NCI-H1105 treated with DMSO at 0.1 percent for 48 hours (cell line): ENCODE data around the gene WHRN.

ENCODE experiments used
- DNase-seq: peaks from one replicate; lab custom pipeline; 2025; lab: John Stamatoyannopoulos, UW

Gene WHRN

DNA sequence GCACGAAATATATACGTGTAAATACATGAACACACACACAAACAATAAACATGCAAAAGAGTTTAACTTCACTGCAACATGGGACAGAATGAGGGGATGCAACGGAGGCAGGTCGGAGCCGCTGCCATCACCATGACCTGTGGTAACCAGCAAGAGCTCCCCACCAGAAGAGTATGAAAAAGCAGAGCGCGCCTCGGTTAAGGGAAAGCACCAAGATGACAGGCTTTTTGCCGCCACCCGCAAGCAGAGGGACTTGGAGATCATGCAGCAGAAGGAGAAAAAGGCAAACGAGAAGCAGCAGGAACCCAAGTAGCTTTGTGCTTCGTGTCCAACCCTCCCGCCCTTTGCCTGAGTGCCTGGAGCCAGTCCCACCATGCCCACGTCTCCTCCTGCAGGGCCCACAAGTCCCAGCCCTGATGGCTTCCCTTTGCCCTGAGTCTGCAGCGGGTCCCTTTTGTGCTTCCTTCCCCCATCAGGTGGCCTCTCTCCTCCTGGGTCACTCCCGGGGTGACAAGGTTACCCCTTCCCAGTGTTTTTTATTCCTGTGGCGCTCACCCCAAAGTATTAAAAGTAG, 13.8 kb downstream of the WHRN start:
- DNase-seq = no peak

DNA sequence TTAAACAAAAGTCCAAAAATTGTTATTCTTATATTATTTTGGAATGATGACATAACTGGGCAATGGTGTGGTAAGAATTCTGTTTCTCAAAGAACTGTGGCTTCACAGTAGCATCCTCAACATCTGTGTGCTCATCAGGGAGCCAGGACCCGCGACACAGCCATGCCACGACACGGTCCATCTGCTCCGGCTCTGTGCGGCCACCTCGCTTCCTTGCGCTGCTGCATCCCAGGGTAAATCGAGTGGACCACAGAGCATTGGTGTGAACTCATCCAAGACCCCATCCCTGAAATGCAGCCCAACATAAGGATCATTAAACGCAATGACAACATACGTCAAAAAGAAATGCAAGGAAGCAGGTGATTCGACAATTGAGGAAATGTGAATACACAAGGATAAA, 15.3 kb downstream of the WHRN start:
- no peak for DNase-seq

GRCh38 chr9:114488398-114489129, 16.7 kb downstream of the WHRN start:
- DNase-seq = no peak

- peak; percentile 43 for DNase-seq
These were observed 17.5 kb downstream of the WHRN start for GRCh38 chr9:114487607-114488300.

- DNase-seq = no peak
These were observed 18.9 kb downstream of the WHRN start for GRCh38 chr9:114486205-114486963.

- no peak for DNase-seq
These were observed 20.3 kb downstream of the WHRN start for GRCh38 chr9:114484854-114485443.

DNA sequence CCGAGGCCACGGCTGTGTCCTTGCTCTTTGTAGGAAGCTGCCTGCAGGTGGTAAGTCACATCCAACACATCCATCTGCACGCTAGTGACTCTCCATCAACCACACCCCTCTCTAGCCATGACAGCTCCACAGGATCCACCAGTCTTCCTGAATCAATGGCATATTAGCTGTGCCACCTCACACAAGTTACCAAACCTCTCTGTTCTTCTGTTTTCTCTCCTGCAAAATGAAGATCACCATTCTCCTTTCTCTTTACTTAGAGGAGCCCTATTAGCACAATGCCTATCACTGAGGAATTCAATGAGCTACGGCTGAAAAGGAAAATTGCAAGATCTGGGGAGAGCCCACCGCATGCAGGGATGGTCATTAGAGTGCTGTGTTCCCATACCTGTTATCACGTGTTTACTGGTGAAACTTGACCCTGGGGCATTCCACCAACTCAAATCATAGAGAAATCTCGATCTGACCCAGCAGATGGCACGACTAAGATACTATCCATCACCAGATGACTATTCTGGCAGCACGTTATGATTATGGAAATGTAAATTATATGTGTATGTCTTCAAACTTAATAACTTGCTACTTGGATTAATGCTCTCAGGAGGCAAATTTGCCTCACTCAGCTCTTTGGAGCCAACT, 20.9 kb downstream of the WHRN start:
- no peak for DNase-seq

DNA sequence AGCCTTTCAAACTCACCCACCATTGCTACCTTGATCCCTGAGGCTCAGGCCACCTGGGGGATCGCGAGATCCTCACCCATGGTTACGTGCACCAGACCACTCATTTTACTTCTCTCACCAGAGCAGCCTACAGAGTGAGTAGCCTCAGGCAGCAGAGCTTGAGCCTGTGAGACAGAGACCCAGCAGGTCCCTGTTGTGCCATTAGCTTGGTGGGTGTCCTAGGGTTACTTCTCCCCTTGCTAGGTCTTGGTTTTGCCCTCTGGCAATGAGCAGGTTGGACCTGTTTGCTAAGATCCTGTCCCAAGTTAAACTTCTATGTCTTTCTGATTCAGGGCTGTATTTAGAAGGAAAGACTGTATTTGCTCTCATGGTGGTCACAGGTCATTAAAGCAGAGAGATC, 21.8 kb downstream of the WHRN start:
- DNase-seq = no peak

DNA sequence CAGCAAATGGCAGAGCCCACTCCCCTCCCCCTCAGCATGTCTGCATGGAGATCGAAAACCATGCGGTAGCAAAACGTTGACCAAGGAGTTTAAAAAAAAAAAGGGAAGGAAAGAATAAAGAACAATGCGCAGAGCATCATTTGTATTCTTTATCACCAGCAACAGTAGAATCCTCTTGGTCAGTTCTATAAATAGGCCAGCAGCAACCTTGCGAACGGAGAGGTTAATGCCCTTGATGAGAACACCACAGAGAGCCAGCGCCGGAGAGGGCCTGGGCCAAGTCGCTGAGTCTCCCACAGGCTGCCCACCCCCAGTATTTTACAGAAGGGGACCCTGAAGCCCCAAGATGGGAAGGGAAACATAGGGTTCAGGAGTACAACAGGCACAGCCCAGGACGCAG, 22.7 kb downstream of the WHRN start:
- no peak for DNase-seq

DNA sequence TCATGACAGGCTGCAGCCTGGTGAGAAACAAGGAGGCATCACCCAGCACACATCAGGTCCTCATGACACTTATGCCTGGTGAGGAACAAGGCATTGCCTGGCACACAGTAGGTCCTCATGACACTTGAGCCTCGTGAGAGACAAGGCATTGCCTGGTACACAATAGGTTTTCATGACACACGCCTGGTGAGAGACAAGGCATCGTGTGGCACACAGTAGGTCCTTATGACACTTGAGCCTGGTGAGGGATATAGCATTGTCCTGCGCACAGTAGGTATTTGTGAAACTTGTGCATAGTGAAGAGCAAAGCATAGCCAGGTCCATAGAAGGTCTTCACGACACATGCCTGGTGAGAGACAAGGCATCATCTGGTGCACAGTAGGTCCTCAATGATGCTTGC, 23.5 kb downstream of the WHRN start:
- DNase-seq = no peak

GRCh38 chr9:114480746-114481435, 24.4 kb downstream of the WHRN start:
- no peak for DNase-seq

DNA sequence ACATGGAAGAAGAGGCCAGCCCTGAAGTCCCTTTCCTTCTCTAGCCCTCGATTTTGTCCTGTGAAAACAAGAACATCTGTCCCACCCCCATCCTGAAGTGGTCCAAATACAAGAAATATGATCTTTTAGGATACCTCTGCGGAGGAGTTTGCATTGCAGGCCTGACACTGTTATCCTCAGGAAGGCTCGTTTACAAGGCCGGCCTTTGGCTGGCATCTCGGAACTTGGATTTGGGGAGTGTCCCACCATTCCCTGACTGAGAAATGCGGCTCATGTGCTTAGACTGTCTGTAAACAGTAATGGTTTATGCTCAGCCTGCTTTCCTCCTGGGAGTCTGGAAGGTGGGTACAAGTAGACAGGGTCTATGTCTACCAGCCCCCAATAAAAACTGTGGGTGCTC, 26.4 kb downstream of the WHRN start:
- DNase-seq = no peak

- DNase-seq = no peak
These were observed 26.8 kb downstream of the WHRN start for GRCh38 chr9:114478459-114478858.

DNA sequence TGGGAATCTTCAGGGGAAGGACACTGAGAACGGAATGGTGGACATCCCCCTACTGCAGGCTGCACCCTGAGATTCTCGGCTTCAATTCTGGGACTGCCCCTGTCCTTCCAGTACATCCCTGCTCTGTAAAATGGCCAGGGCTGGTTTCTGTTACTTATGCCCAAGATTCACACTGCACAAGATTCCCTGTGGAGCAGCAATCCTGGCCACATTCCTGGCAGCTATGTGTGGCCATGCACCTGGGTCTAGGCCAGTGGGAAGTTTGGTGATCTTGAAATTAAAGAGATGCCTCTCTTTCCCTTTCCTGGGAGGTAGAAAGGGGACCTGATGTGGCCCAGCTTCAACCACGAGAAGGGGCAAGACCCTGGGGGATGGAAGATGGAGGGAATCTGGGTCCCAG, 27.6 kb downstream of the WHRN start:
- no peak for DNase-seq

- DNase-seq = no peak
These were observed 28.3 kb downstream of the WHRN start for GRCh38 chr9:114476891-114477469.

- DNase-seq = no peak
These were observed 29.7 kb downstream of the WHRN start for GRCh38 chr9:114475412-114476135.

DNA sequence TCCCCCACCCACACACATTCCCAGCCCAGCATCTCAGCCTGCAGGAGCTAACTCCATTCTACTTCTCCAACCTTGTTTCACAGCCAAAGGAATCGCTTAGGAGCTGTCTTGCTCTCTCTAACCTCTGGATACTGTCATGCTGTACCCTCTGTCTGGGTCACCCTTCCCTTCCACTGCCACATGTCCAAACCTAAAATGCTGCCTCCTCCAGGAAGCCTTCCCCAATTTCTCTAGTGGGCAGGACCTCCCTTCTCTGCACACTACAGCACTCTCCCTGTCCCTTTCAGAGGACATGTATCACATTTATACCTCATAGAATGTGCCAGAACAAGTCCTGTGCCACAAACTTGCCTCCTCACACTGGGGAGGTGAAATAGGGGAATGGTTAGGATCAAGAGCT, 30.8 kb downstream of the WHRN start:
- DNase-seq = no peak

- DNase-seq = no peak
These were observed 31.8 kb downstream of the WHRN start for GRCh38 chr9:114473447-114473801.

- DNase-seq = no peak
These were observed 32.4 kb downstream of the WHRN start for GRCh38 chr9:114472765-114473446.

DNA sequence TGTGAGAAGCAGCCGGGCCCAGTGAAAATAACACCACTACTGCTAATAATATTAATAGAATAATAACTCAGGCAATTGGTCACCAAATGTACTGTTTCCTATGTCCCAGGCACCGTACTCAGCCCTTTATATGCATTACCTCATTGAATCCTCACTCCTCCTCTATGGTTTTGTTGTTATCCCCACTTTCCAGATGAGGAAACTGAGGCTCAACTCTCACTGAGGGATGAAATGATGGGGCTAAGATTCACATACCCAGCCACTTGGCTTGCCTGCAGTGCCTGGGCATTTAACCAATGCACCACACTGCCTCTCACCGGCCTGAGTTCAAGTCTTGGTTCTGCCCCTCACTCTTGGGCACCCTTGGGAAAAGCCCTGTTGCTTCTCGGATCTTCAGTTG, 34.1 kb downstream of the WHRN start:
- no peak for DNase-seq
